ENCODE results near the gene XPR1. TPM values are rescaled to one million over a fixed set of nuclear protein-coding genes. Genes with fewer than 3 reads are reported as not detected.
A peak's percentile ranks its signal among the peaks of the same experiment; 100 is the strongest.

XPR1 gene
- total RNA-seq, 1 donor from 2014 or later = 62.6 TPM

DNA sequence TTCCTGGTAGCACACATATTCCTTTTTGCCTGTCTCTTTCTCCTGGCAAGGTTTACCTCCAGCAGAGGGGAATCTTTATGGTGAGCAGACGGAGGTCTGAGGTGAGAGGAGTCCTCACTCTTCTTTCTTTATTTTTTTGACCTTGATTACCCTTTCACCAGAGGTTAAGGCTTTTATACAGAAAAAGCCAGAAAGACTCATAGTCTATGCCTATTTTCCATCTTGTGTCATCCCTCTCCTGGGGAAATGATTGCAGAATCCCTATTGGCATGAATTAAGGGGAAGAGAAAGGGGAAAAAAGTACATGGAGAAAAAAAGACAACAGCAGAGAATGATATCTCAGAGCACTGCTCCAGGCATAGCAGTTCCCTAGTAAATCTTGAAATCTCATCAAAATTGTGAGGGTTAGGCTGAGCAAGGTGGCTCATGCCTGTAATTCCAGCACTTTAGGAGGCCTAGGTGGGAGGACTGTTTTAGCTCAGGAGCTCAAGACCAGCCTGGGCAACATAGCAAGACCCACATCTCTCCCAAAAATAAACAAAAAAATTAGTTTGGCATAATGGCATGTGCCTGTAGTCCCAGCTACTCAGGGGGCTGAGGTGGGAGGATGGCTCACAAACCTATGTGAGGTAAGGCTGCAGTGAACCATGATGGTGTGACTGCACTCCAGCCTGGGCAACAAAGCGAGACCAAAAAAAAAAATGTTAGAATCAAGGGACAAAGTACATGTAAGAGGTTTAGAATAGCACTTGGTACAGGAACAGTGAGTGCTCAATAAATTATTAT, 1.2 kb upstream of the XPR1 start:
- Mint-ChIP-seq H3K4me3 (ENCODE audit: low read depth) (no peak overlapping the region), H3K4me1 (ENCODE audit: low read depth) (peaks cover 5% of the 10 kb centered on the region)

DNA sequence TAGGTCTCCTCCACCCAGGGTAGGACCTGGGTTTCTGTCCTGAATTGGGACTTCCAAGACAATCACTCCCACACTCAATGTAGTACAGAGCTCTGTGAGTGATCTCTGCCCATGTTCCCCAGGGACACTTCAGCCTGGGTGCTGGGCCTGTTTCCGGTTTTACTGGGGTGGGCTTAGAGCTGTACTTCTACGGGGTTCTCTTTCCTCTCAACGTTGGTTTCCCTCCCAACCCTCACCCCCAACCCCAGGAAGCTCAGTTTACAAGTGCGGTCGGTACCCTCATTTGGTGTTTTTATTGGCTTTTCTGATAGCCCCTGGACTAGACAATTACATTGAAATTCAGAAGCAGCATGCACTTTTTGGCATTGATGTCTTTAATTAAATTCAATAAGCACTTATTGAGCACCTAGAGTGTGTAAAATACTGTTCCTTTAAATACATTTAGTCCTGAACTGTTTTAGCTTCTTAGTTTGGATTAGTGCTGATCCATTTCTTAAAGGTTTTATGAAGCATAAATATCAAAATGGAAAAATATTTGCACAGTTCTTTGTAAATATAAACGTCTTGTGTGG, 542 bp upstream of the XPR1 start:
- TF ChIP-seq, protein P1, sequence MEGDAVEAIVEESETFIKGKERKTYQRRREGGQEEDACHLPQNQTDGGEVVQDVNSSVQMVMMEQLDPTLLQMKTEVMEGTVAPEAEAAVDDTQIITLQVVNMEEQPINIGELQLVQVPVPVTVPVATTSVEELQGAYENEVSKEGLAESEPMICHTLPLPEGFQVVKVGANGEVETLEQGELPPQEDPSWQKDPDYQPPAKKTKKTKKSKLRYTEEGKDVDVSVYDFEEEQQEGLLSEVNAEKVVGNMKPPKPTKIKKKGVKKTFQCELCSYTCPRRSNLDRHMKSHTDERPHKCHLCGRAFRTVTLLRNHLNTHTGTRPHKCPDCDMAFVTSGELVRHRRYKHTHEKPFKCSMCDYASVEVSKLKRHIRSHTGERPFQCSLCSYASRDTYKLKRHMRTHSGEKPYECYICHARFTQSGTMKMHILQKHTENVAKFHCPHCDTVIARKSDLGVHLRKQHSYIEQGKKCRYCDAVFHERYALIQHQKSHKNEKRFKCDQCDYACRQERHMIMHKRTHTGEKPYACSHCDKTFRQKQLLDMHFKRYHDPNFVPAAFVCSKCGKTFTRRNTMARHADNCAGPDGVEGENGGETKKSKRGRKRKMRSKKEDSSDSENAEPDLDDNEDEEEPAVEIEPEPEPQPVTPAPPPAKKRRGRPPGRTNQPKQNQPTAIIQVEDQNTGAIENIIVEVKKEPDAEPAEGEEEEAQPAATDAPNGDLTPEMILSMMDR (IDR thresholded peaks at IDR 0.05; ENCODE audit: unreplicated experiment) = no peak
- Mint-ChIP-seq H3K36me3 (ENCODE audit: insufficient read depth) (peaks cover 1% of the 10 kb centered on the region), H3K9me3 (ENCODE audit: low read depth) (no peaks in the 10 kb centered on the region), H3K4me3 (ENCODE audit: low read depth) (peak overlapping the region; percentile 30), H3K4me1 (ENCODE audit: low read depth) (peaks cover 12% of the 10 kb centered on the region), H3K27me3 (peaks cover 3% of the 10 kb centered on the region), H3K27ac (peak overlapping the region; percentile 92)
- no peak for DNase-seq (ENCODE audit: low spot score, unreplicated experiment)

More for the DNA sequence above, 1.2 kb upstream of the XPR1 start:
- no peak overlapping the region for H3K27ac Mint-ChIP-seq
- no peak for DNase-seq (ENCODE audit: low spot score, unreplicated experiment)
- H3K9me3 Mint-ChIP-seq (ENCODE audit: low read depth) = no peaks in the 10 kb centered on the region
- TF ChIP-seq, protein P1 (IDR thresholded peaks at IDR 0.05; ENCODE audit: unreplicated experiment) = no peak
- peaks cover 3% of the 10 kb centered on the region for H3K27me3 Mint-ChIP-seq
- H3K36me3 Mint-ChIP-seq (ENCODE audit: insufficient read depth) = no peaks in the 10 kb centered on the region

DNA sequence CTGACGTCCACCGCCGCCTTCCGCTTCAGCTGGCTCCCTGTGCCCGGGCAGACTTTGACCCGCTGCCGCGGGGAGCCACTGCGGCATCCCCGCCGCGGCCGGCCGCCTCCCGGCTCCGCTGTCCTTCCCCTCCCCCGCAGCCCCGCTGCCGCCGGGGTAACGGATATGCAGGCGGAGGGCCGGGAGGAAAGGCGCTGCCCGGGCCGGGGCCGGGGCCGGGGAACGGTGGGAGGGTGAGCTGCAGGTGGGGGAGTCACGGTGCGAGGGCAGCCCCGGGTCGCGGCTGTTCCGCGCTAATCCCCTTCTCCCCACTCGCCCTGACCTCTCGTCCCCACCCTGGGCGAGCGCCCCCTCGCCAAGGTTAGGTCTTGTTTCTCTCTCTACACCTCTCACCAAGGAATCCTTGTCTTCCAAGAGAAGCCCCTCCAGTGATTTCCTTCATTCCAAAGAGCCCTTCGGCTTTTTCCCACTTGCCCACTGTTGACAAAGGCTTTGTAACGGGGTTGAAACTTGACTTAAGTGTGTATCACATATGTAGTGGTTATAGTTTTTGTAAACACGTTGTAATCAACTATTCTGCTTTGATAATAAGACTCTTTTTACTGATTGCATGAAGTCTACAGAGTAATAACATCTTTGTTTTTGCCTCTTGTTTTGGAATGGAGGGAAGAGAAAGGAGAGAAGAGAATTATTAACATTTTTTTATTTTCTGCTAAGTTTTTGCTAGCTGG, 669 bp downstream of the XPR1 start:
- TF ChIP-seq, protein P1 (IDR thresholded peaks at IDR 0.05; ENCODE audit: unreplicated experiment) = peak; percentile 44
- no peaks in the 10 kb centered on the region for H3K27me3 Mint-ChIP-seq
- H3K36me3 Mint-ChIP-seq (ENCODE audit: insufficient read depth) = peaks cover 4% of the 10 kb centered on the region
- peak; percentile 61 for DNase-seq (ENCODE audit: low spot score, unreplicated experiment)
- H3K4me1 Mint-ChIP-seq (ENCODE audit: low read depth) = peaks cover 18% of the 10 kb centered on the region
- no peak overlapping the region for H3K4me3 Mint-ChIP-seq (ENCODE audit: low read depth)
- H3K9me3 Mint-ChIP-seq (ENCODE audit: low read depth) = no peaks in the 10 kb centered on the region
- peak overlapping the region; percentile 92 for H3K27ac Mint-ChIP-seq

DNA sequence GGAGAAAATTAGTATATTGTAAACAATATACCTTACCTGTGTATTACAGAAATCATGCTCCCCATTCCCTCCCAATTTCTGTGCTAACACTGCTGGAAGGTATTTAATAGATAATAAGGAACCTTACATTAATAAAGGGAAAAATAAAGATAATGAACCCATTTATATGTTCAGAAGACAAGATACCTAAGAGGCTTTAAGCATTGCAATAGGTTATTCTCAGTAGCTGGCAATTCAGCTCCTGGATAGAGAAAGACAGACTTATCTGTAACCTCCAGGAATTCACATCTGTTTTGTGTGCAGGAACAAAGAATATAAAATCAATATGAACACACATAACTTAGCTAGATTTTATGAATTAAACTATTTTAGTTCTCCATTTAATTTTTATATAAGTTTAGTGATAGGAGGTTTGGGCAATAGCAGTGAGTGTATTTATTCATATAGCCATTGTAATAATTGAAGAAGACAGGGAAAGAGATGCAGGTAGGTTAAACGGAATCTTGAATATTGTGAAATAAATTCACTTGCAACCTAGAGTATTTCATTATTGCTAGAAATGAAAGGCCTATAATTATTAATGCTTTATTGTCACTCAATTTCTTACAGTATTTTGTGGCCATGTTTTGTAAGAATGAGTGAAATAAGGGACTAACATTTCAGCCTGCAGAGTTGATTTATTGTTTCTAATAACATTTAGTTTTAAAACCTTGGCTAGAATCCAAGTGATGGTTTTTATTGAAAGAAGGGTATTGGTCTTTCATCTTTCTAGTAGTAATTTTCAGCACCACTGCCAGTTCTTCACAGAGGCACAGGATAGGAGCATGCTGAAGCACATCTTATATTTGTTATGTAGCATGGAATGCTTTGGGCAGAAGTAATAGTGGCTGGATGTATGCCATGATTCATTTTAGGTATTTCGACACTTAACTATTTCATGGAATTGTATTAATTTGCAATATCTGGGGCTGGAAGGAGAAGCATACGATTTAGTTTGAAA, 1.5 kb downstream of the XPR1 start:
- TF ChIP-seq, protein P1 (IDR thresholded peaks at IDR 0.05; ENCODE audit: unreplicated experiment) = no peak
- H3K4me3 Mint-ChIP-seq (ENCODE audit: low read depth) = no peak overlapping the region
- peaks cover 18% of the 10 kb centered on the region for H3K4me1 Mint-ChIP-seq (ENCODE audit: low read depth)
- H3K27ac Mint-ChIP-seq = no peak overlapping the region
- H3K36me3 Mint-ChIP-seq (ENCODE audit: insufficient read depth) = peaks cover 4% of the 10 kb centered on the region
- no peak for DNase-seq (ENCODE audit: low spot score, unreplicated experiment)
- no peaks in the 10 kb centered on the region for H3K9me3 Mint-ChIP-seq (ENCODE audit: low read depth)
- H3K27me3 Mint-ChIP-seq = no peaks in the 10 kb centered on the region
